NCI-H526 treated with DMSO at 0.1 percent for 48 hours (cell line): ENCODE results near the gene NID2.

ENCODE experiments used
- DNase-seq: peaks from one replicate; lab custom pipeline; 2025; lab: John Stamatoyannopoulos, UW

The NID2 gene

GRCh38 chr14:52068615-52069306, at the start of gene NID2:
TSS of gene NID2 (minus strand) at chr14:52069059. CDS start at chr14:52068994, 65 bp downstream.
- no peak for DNase-seq

DNA sequence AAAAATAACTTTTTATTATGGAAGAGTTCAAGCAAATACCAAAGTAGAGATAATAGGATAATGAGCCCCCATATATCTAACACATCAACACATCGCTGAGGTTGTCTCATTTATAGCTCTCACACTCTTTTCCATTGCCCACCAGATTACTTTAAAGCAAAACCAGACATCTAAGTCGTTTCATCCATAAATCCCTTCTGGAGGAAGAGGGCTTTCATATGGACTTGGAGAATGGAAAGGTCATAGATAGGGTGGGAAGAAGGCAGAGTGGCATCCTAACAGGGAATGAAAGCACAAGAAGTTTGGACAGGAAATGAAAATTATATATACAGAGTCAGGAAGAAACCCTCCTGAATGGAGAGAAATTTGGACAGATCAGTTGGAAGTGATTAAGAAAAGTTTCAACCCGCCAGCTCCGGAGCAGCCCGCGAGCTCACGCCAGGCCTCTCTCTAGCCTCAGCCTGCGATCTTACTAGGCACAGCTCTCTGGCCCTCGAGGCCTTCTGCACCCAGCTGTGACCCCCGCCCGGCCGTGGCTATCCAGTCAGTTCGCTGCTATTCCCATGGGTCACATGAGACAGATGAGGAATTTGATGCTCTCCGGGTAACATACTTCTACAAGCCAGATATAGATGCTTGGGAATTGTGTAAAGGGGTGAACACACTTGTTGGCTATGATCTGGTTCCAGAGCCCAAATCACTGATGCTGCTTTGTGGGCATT, 48.4 kb upstream of the NID2 start:
- DNase-seq = no peak

DNA sequence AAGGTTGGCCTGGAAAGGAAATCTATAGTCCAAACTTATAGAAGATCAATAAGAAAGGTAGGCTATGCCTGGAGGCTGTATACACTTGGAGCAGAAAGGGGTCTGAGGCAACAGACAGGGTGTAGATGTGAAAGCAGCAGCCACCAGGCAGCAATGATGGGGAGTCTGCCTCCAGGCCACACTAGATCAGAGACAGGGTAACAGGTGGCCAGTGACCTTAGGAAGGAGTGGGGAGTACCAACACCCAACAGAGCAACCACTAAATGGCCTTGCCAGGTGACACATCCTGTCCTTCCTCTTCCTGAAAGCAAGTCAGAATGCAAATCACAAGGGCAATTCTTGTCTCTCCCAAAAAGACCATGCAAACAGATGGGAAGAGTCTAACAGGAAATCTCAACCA, 46.4 kb upstream of the NID2 start:
- DNase-seq = no peak

DNA sequence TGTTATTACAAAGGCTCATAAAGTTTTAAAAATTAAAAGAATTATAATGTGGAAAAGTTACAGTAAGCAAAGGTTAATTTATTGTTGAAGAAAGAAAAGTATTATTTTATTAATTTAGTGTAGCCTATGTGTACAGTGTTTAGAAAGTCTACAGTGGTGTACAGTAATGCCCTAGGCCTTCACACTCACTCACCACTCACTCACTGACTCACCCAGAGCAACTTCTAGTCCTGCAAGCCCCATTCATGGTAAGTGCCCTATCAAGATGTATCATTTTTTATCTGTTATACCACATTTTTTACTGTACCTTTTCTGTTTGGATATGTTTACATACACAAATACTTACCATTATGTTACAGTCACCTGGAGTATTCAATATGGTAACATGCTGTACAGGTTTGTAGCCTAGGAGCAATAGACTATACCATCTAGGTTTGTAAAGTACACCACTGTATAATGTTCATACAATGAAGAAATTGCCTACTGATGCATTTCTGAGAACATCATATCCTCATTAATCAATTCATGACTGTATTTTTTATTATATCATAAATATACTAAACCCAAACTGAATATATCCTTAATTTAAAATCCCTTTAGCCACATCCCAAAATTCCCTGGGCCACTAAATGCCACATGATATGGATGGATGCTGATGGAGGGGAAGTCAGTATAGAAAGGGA, 43.6 kb upstream of the NID2 start:
- no peak for DNase-seq

DNA sequence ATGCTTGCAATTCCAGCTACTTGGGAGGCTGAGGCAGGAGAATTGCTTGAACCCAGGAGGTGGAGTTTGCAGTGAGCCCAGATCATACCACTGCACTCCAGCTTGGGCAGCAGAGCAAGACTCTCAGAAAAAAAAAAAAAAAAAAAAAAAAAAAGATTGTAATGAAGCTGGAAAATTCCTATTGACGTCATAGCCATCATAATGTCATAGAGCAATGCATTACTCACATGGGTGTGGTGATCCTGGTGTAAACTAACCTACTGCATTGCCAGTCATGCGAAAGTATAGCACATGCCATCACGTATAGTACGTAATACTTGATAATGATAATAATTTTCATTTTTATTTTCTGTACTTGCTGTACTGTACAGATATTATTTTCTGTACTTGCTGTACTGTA, 42.7 kb upstream of the NID2 start:
- no peak for DNase-seq

DNA sequence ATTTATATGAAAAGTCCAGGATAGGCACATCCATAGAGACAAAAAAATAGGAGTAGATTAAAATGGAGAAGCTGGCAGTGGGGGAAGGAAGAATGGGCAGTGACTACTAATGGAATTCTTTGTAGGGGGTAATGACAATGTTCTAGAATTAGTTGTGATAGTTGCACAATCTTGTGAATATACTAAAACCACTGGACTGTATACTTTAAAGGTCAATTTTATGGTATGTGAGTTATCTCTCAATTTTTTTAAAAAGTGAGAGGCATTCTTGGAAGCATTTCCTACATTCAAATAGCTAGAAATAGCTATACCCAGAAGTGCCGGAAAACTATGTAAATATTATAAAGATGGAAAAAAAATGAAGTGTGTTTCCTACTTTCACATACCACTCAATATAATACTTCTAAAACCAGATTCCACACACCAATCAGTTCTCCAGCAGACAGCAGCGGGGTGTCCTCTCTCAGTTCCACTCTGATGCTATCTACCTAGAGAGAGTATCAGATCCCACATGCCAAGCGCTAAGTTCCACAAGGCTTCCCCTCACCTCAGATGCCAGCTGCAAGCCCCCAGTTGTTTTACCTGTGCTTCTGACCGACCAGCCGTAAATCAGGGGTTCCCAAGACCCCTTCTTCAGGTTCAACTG, 41.7 kb upstream of the NID2 start:
- no peak for DNase-seq

DNA sequence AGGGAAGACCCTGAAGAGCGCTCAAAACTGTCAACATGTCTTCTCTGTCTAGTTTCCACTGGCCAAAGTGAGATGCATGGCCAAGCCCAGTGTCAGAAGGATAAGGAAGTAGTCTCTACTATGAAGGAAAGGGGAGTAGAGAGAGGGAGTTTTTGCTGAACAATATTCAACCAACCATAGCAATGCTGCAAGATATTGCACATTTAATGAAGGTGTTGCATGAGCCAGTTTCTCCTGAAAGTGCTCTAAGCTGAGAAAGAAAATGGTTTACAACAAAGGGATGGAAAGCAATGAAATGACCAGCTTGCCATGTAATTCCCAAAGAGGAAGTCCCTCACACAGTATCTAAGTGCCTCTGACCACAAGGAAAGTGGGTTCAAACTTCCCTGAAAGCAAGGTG, 40.0 kb upstream of the NID2 start:
- DNase-seq = no peak

- no peak for DNase-seq
Measured at GRCh38 chr14:52106840-52107239, 38.0 kb upstream of the NID2 start.

GRCh38 chr14:52103416-52103815, 34.6 kb upstream of the NID2 start:
- DNase-seq = no peak

GRCh38 chr14:52095794-52096193, 26.9 kb upstream of the NID2 start:
- DNase-seq = no peak

- no peak for DNase-seq
Measured at GRCh38 chr14:52095336-52095735, 26.5 kb upstream of the NID2 start.

DNA sequence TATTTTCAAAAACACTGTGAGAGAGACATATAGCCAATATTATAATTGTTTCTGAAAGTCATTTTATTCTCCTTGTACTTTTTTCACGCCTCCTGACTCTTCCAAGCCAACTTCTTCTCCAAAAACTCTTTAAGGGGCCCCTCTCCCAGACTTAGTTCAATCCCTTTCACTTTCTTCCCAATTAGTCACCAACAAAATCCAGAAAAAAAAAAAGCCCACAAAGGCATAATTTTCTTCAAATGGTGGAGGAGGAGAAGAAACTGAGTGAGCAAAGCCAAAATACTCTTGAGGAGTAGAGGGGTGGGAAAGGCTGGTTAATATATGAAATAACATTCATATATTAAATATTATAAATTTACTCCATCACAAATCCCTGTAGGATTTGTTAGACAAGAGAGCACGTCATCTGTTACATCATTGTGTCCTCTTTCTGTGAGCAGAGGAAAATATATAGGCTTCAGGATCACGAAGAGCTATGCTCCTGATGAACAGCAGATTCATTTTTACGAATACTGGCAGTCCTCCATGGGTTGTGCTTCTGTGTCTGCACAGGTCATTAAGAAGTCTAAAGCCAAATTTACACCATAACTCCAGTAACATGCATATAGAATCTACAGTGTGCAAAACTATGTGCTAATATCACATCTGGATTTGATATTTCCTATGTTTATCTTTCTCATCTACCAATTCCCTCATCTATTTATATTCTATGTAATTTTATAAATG, 25.9 kb upstream of the NID2 start:
- DNase-seq = no peak

DNA sequence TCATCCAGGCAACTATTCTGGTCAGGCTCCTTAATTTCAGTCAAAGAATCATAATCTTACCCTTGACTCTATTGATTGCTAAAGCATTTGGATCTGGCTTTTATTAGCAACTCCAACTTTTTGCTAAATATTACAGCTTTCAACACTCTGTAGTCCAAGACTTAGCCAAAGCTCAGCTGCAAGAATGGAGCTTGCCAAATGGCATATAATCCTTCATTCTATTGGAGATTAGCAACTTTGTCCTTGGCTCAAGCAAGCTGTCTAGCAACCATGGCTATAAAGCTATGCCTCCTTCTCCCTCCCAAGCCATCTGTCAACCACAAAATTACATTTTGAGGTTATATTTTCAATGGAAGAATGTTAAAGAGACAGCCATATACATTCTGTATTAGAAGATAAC, 23.1 kb upstream of the NID2 start:
- no peak for DNase-seq

GRCh38 chr14:52090936-52091335, 22.1 kb upstream of the NID2 start:
- DNase-seq = no peak

- DNase-seq = no peak
Measured at GRCh38 chr14:52089218-52089617, 20.4 kb upstream of the NID2 start.

- DNase-seq = no peak
Measured at GRCh38 chr14:52086711-52087110, 17.9 kb upstream of the NID2 start.

DNA sequence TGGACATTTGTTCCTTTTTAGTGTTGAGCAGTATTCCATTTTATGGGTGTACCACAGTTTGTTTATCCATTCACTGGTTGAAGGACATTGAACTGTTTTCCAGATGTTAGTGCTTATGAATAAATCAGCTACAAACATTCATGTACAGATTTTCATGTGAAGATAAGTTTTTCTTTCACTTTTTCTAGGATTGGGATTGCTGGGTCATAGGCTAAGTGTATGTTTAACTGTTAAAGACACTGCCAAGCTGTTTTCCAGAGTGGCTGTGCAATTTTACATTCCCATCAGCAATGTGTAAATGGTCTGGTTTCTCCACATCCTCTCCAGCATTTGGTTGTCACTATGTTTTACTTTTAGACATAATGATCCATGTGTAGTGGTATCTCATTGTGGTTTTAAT, 14.0 kb upstream of the NID2 start:
- no peak for DNase-seq

- no peak for DNase-seq
Measured at GRCh38 chr14:52081964-52082363, 13.1 kb upstream of the NID2 start.

GRCh38 chr14:52080808-52081755, 12.2 kb upstream of the NID2 start:
- DNase-seq = no peak

DNA sequence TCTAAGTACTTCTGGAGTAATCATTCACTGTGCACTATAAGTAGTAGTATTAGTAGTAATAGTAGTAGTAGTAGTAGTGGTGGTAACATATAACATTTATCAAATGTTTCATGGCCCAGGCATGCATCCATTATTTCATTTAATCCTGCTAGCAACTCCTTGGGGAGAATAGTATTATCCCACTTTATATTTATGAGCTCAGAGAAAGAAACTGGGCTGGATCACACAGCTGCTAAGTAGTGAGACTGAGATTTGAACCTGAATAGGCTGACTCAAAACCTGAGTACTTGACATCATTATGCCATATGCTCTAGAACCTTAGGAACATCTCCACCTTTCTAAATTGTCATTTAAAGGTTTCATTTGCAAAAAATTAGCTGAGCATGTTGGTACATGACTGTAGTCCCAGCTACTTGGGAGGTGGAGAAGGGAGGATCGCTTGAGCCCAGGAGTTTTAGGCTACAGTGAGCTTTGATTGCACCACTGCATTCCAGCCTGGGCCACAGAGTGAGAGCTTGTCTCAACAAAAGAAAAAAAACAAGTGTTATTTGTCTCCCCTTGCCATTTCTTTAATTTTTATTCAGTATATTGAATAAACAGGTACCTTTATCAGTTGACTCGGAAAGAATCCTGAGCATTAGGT, 11.4 kb upstream of the NID2 start:
- no peak for DNase-seq
